H1 (cell line): ENCODE results near the gene ADPRHL1. TPM values are rescaled to one million over a fixed set of nuclear protein-coding genes. Genes with fewer than 3 reads are reported as not detected.

Source experiments
- CTCF ChIA-PET: fragments of 300-600 bp; sonication (Branson Sonifier 250); formaldehyde crosslinking; loops from one replicate; lab custom pipeline; 2021; ENCODE audit not compliant: partially characterized antibody; lab: Charles Lee
- POLR2A ChIA-PET: fragments of 300-600 bp; sonication (Branson Sonifier 250); formaldehyde crosslinking; loops from one replicate; lab custom pipeline; 2021; ENCODE audit warnings: inconsistent platforms; ENCODE audit not compliant: partially characterized antibody; lab: Charles Lee
- DNase-seq, 2 experiments: peaks; one replicate each; pipeline versions ENCODE4 v3.0.0 to v3.0.0-alpha.2; 2010 to 2022; ENCODE audit warnings: low spot score in 2 of 2, low read depth in 1 of 2, mixed read lengths in 1 of 2
- FAIRE-seq: peaks from 2 replicates; lab custom pipeline; 2011; peaks lifted over from hg19 to GRCh38; lab: Jason Lieb, UNC
- H2AFZ ChIP-seq: 2 replicates; pipeline ENCODE4 v1.8.1; 2012; ENCODE audit warnings: low read length, inconsistent platforms
- H2AK5ac ChIP-seq: 2 replicates; pipeline ENCODE4 v1.6.1; 2013; ENCODE audit warnings: low read depth, low read length
- H2BK120ac ChIP-seq: replicated peaks from 2 replicates; pipeline ENCODE3; 2013; ENCODE audit warnings: low read depth, low read length, inconsistent platforms
- H2BK12ac ChIP-seq: 2 replicates; pipeline ENCODE4 v1.6.1; 2013; ENCODE audit warnings: low read depth, low read length
- H2BK15ac ChIP-seq: 2 replicates; pipeline ENCODE4 v1.6.1; 2013; ENCODE audit warnings: low read length
- H2BK20ac ChIP-seq: 2 replicates; pipeline ENCODE4 v1.6.1; 2013; ENCODE audit warnings: low read length
- H2BK5ac ChIP-seq: 2 replicates; pipeline ENCODE4 v1.6.1; 2013; ENCODE audit warnings: low read depth, low read length
- H3K14ac ChIP-seq: 2 replicates; pipeline ENCODE4 v1.6.1; 2013; ENCODE audit warnings: inconsistent platforms; ENCODE audit not compliant: insufficient read length
- H3K18ac ChIP-seq: 2 replicates; pipeline ENCODE4 v1.6.1; 2013; ENCODE audit warnings: low read length; ENCODE audit errors: extremely low read depth
- H3K23ac ChIP-seq: 2 replicates; pipeline ENCODE4 v1.6.1; 2013; ENCODE audit warnings: inconsistent platforms; ENCODE audit not compliant: insufficient read length
- H3K23me2 ChIP-seq: 2 replicates; pipeline ENCODE4 v1.6.1; 2013; ENCODE audit warnings: low read depth, low read length
- H3K27ac ChIP-seq: 2 replicates; pipeline ENCODE4 v1.6.1; 2011; ENCODE audit warnings: low read depth, low read length, inconsistent platforms
- H3K27me3 ChIP-seq, 4 experiments: replicated peaks in 1 of 4; 1 replicate in 1 of 4; 2 replicates in 3 of 4; pipeline versions ENCODE4 v1.6.1 to v1.8.1; 2011 to 2013; ENCODE audit warnings: low read length in 3 of 4, mild to moderate bottlenecking in 3 of 4, inconsistent platforms in 2 of 4, mixed read lengths in 2 of 4, moderate library complexity in 1 of 4; ENCODE audit not compliant: control insufficient read depth in 3 of 4, insufficient read depth in 3 of 4; ENCODE audit errors: extremely low read depth in 1 of 4
- H3K36me3 ChIP-seq, 4 experiments: 2 replicates each; pipeline versions ENCODE4 v1.6.1 to v1.8.1; 2011 to 2013; ENCODE audit warnings: mild to moderate bottlenecking in 4 of 4, low read length in 3 of 4, moderate library complexity in 2 of 4, control low read depth in 1 of 4, inconsistent platforms in 1 of 4; ENCODE audit not compliant: insufficient read depth in 4 of 4, control insufficient read depth in 2 of 4
- H3K4ac ChIP-seq: replicated peaks from 2 replicates; pipeline ENCODE3; 2013; ENCODE audit warnings: low read length, low read depth, mixed read lengths, inconsistent platforms; ENCODE audit not compliant: insufficient read length
- H3K4me1 ChIP-seq, 4 experiments: replicated peaks in 1 of 4; 1 replicate in 1 of 4; 2 replicates in 3 of 4; pipeline versions ENCODE4 v1.6.1 to v1.8.1; 2011 to 2013; ENCODE audit warnings: low read length in 3 of 4, inconsistent platforms in 2 of 4, mixed read lengths in 1 of 4; ENCODE audit not compliant: insufficient read depth in 4 of 4, control insufficient read depth in 3 of 4
- H3K4me2 ChIP-seq, 2 experiments: 2 replicates each; pipeline versions ENCODE4 v1.6.1 to v1.8.1; 2011 to 2013; ENCODE audit warnings: low read depth in 2 of 2, low read length in 2 of 2, control low read depth in 1 of 2, inconsistent platforms in 1 of 2, mild to moderate bottlenecking in 1 of 2; ENCODE audit not compliant: insufficient read depth in 1 of 2
- H3K4me3 ChIP-seq, 4 experiments: fragments of 200-600, 300-600 bp in 1 of 4; sonication (generic), shearing (Covaris generic), sonication (Bioruptor Twin) in 1 of 4; 2 replicates each; pipeline versions ENCODE4 v1.5.1 to v1.8.1; 2011 to 2016; ENCODE audit warnings: low read length in 4 of 4, low read depth in 3 of 4, control low read depth in 2 of 4, inconsistent platforms in 2 of 4, mild to moderate bottlenecking in 2 of 4, mixed read lengths in 1 of 4, moderate library complexity in 1 of 4; ENCODE audit not compliant: insufficient read depth in 2 of 4; ENCODE audit errors: extremely low read depth in 1 of 4
- H3K56ac ChIP-seq: replicated peaks from 2 replicates; pipeline ENCODE3; 2013; ENCODE audit warnings: low read depth, mild to moderate bottlenecking, mixed read lengths, low read length, inconsistent platforms; ENCODE audit not compliant: insufficient read length
- H3K79me1 ChIP-seq: 2 replicates; pipeline ENCODE4 v1.6.1; 2013; ENCODE audit warnings: low read depth, low read length, control low read depth
- H3K79me2 ChIP-seq, 2 experiments: 2 replicates each; pipeline versions ENCODE4 v1.6.1 to v1.8.1; 2012 to 2013; ENCODE audit warnings: low read length in 2 of 2, mild to moderate bottlenecking in 2 of 2, inconsistent platforms in 1 of 2; ENCODE audit not compliant: insufficient read depth in 2 of 2, control insufficient read depth in 1 of 2
- H3K9ac ChIP-seq, 4 experiments: replicated peaks in 1 of 4; 1 replicate in 1 of 4; 2 replicates in 3 of 4; pipeline versions ENCODE4 v1.6.1 to v1.8.1; 2011 to 2013; ENCODE audit warnings: low read depth in 3 of 4, low read length in 3 of 4, control low read depth in 2 of 4, mild to moderate bottlenecking in 2 of 4, moderate library complexity in 2 of 4, inconsistent platforms in 1 of 4; ENCODE audit errors: extremely low read depth in 1 of 4
- H3K9me3 ChIP-seq, 2 experiments: 2 replicates each; pipeline versions ENCODE4 v1.6.1 to v1.8.1; 2012 to 2013; ENCODE audit warnings: mild to moderate bottlenecking in 2 of 2, moderate library complexity in 2 of 2, control low read depth in 1 of 2, inconsistent platforms in 1 of 2, low read depth in 1 of 2, low read length in 1 of 2, mixed read lengths in 1 of 2; ENCODE audit not compliant: insufficient read depth in 2 of 2
- H4K20me1 ChIP-seq, 2 experiments: replicated peaks in 1 of 2; 2 replicates each; pipeline versions ENCODE3 to v1.8.1; 2011 to 2013; ENCODE audit warnings: inconsistent platforms in 2 of 2, low read length in 2 of 2, mild to moderate bottlenecking in 1 of 2; ENCODE audit not compliant: insufficient read depth in 2 of 2, control insufficient read depth in 1 of 2
- H4K5ac ChIP-seq: 2 replicates; pipeline ENCODE4 v1.6.1; 2013; ENCODE audit warnings: low read length, low read depth, mixed read lengths, inconsistent platforms; ENCODE audit not compliant: insufficient read length
- H4K8ac ChIP-seq: 2 replicates; pipeline ENCODE4 v1.8.0; 2013; ENCODE audit warnings: mild to moderate bottlenecking, moderate library complexity, low read length, inconsistent platforms; ENCODE audit not compliant: insufficient read depth; ENCODE audit errors: extremely low read depth
- H4K91ac ChIP-seq: replicated peaks from 2 replicates; pipeline ENCODE3; 2013; ENCODE audit warnings: low read length, mixed read lengths, inconsistent platforms; ENCODE audit not compliant: insufficient read length
- MAFK ChIP-seq: IDR thresholded peaks from 2 replicates; pipeline ENCODE4 v1.6.1; 2012; ENCODE audit warnings: low read depth, mild to moderate bottlenecking, improper control_type of control experiment, low read length
- POLR2A ChIP-seq, 2 experiments: IDR thresholded peaks; 1 replicate in 1 of 2; 2 replicates in 1 of 2; pipeline ENCODE4 v1.6.1; 2011; ENCODE audit warnings: low read depth in 2 of 2, low read length in 2 of 2, mild to moderate bottlenecking in 2 of 2; ENCODE audit errors: control extremely low read depth in 1 of 2
- POLR2AphosphoS5 ChIP-seq: IDR thresholded peaks from 2 replicates; pipeline ENCODE4 v1.6.1; 2011; ENCODE audit warnings: low read depth, low read length
- WGBS, 2 experiments: shearing (Covaris generic) in 1 of 2; methylation state at CpG; one replicate each; pipeline versions ENCODE4 v1.1.6 to v1.1.7; 2013 to 2015; ENCODE audit warnings: low lambda C conversion rate in 2 of 2, mixed read lengths in 2 of 2, inconsistent platforms in 1 of 2, low coverage in 1 of 2, missing lambda C conversion rate in 1 of 2; ENCODE audit not compliant: insufficient replicate concordance in 2 of 2, insufficient coverage in 1 of 2, insufficient read length in 1 of 2; ENCODE audit errors: extremely low coverage in 1 of 2, missing lambda C conversion rate in 1 of 2; 5-methylcytosine and 5-hydroxymethylcytosine counted together
- polyA plus RNA-seq, 7 experiments: library from polyadenylated mRNA; depleted of rRNA in 3 of 7; stranded (reverse) in 5 of 7; unstranded in 2 of 7; fragments of >200 nt in 5 of 7; fragments of 200-250 nt in 2 of 7; gene quantifications; 1 replicate in 5 of 7; 2 replicates in 1 of 7; 4 replicates in 1 of 7; pipeline versions ENCODE4 v1.2.1 to v1.2.3, GENCODE V29; 2011 to 2013; ENCODE audit warnings: missing spikeins in 2 of 7, mixed read lengths in 2 of 7
- total RNA-seq: library from RNA; stranded (reverse); fragmentation: NEBNext Ultra II Directional; extraction: Animal tissue kit (Norgen Biotek cat#: 25700); gene quantifications from 2 replicates; pipeline ENCODE4 v1.2.1, GENCODE V29; 2021
- TF ChIP-seq, protein P1 (sequence below): IDR thresholded peaks from 2 replicates; pipeline ENCODE4 v1.6.1; 2012; ENCODE audit warnings: low read length, inconsistent platforms

ADPRHL1 gene
- total and polyA plus RNA-seq, 2 of the 8 experiments (the other 6 are each of a cell fraction or from before 2014, with no cell fraction given), result 0.74 to 1.7 TPM

DNA sequence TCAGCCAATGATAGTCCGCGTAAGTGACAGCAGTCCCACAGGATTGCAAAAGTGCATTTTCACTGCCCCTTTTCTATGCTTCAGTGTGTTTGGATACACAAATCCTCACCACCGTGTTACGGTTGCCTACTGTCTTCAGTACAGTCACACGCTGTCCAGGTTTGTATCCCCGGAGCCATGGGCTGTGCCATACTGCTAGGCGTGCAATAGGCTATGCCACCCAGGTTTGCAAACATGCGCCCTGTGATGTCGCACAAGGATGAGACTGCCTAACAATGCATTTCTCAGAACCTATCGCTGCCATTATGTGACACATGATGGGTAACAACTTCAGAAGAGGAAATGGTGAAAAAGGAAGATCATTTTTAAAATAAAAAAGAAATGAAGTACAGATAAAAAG is 16.8 kb upstream of the ADPRHL1 start:
- Histone ChIP-seq H4K20me1 (peaks cover 5 to 14% of the 10 kb centered on the region in 2 experiments), H3K56ac (no peak overlapping the region), H2BK12ac (no peak overlapping the region), H2BK5ac (0 out of 2 replicates have a peak overlapping the region, but pooled peaks have one; percentile 27), H3K27ac (no peak overlapping the region), H3K23me2 (no peaks in the 10 kb centered on the region), H3K18ac (no peak overlapping the region), H3K4me3 (no peak overlapping the region), H3K9ac (no peak overlapping the region), H3K23ac (no peak overlapping the region), H3K79me1 (peaks cover 3% of the 10 kb centered on the region), H2AK5ac (no peak overlapping the region), H3K4me1 (peaks cover 0 to 15% (median 5%) of the 10 kb centered on the region in 4 experiments; a peak in 6 of 7 replicates), H3K27me3 (no peaks in the 10 kb centered on the region), H2BK15ac (no peak overlapping the region), H4K8ac (peak overlapping the region; percentile 65; the same call in 1 of the 2 replicates), H4K91ac (no peak overlapping the region), H3K36me3 (peaks cover 2 to 43% (median 11%) of the 10 kb centered on the region in 4 experiments; a peak in 5 of 8 replicates), H2BK120ac (no peak overlapping the region), H4K5ac (no peak overlapping the region), H3K4ac (no peak overlapping the region), H3K79me2 (peaks cover 0 to 23% of the 10 kb centered on the region in 2 experiments; a peak in 2 of 4 replicates)
- WGBS, 2 experiments, result 94% methylated on average over 10 of the region's 10 CpGs; no CpG with 5 or more reads in 1 of the 2 experiments
- FAIRE-seq (no peak), DNase-seq (no peak)
- TF ChIP-seq POLR2A (IDR thresholded peaks at IDR 0.05; ENCODE audit: control extremely low read depth in 1 of 2, low read depth in 2 of 2, low read length in 2 of 2), result no peak
- TF ChIP-seq, protein P1, sequence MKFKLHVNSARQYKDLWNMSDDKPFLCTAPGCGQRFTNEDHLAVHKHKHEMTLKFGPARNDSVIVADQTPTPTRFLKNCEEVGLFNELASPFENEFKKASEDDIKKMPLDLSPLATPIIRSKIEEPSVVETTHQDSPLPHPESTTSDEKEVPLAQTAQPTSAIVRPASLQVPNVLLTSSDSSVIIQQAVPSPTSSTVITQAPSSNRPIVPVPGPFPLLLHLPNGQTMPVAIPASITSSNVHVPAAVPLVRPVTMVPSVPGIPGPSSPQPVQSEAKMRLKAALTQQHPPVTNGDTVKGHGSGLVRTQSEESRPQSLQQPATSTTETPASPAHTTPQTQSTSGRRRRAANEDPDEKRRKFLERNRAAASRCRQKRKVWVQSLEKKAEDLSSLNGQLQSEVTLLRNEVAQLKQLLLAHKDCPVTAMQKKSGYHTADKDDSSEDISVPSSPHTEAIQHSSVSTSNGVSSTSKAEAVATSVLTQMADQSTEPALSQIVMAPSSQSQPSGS, result no peak
- no peak for TF ChIP-seq MAFK
- no peak for TF ChIP-seq POLR2AphosphoS5
- TF ChIP-seq, all 59 proteins: peak for 0
- Histone ChIP-seq H2AFZ (no peak overlapping the region), H3K9me3 (no peaks in the 10 kb centered on the region), H3K4me2 (no peak overlapping the region), H2BK20ac (no peak overlapping the region), H3K14ac (no peak overlapping the region)
- CTCF ChIA-PET, result interaction anchor here (1.4 kb wide), 1 partner anchor 10 kb away, joined by 3 read pairs; no protein-coding TSS in a partner anchor
- POLR2A ChIA-PET, result interaction anchor here (0.6 to 1.6 kb wide), 2 partner anchors 13 to 34 kb away, joined by 4 read pairs; no protein-coding TSS in a partner anchor
